ENCODE measurements around the gene CCDC40. TPM values are rescaled to one million over a fixed set of nuclear protein-coding genes. Genes with fewer than 3 reads are reported as not detected.

CCDC40 gene
- total and polyA plus RNA-seq, 9 of the 15 experiments (the other 6 are each of a cell fraction or from before 2014, with no cell fraction given): 0.07 to 0.33 TPM; not detected in 7

DNA sequence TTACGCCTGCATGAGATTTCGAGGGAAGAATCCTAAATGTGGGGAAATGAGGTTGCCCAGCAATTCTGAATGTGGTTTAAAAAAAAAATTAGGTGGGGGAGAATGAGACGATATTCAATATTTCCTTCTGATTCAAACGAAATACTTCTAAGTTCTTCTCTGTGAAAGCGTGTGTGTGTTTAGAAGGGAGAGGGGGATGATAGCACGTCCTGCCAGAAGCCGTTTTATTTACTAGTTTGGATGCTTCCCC lies 48.6 kb upstream of the CCDC40 start:
- no peak overlapping the region for H3K4me3 ChIP-seq
- POLR2A ChIA-PET: no interaction called here
- ATAC-seq: no peak
- peaks cover 7% of the 10 kb centered on the region for H4K20me1 ChIP-seq (replicated peaks; ENCODE audit: control insufficient read depth, insufficient read depth, low read length)
- H2AFZ ChIP-seq (ENCODE audit: low read depth, low read length): no peak overlapping the region
- no peak overlapping the region for H3K9ac ChIP-seq (ENCODE audit: insufficient read depth in 1 of 2, low read depth in 2 of 2, low read length in 2 of 2)
- TF ChIP-seq SIX5 (IDR thresholded peaks at IDR 0.05; ENCODE audit: borderline replicate concordance in 1 of 2, insufficient read depth in 1 of 2, low read depth in 1 of 2, low read length in 2 of 2) (no peak), ZFP1 (CRISPR knock-in tag; IDR thresholded peaks at IDR 0.05) (no peak), RHOXF2B (CRISPR knock-in tag; conservative IDR thresholded peaks at IDR 0.05) (no peak), ELF2 (CRISPR knock-in tag; IDR thresholded peaks at IDR 0.05) (no peak)
- H3K4me2 ChIP-seq (ENCODE audit: insufficient read depth, low read length): no peak overlapping the region
- no peaks in the 10 kb centered on the region for H3K36me3 ChIP-seq (ENCODE audit: control insufficient read depth, insufficient read depth, low read length)
- WGBS (ENCODE audit: insufficient coverage, low coverage, missing lambda C conversion rate): 3% methylated on average over 7 of the region's 7 CpGs
- no peaks in the 10 kb centered on the region for H3K9me3 ChIP-seq (replicated peaks; ENCODE audit: control insufficient read depth, insufficient read depth, low read depth, low read length)
- no peaks in the 10 kb centered on the region for H3K79me2 ChIP-seq (ENCODE audit: control insufficient read depth, insufficient read depth, low read length)
- peaks cover 6 to 28% of the 10 kb centered on the region in 2 experiments for H3K4me1 ChIP-seq (replicated peaks in 1 of 2; ENCODE audit: control insufficient read depth in 2 of 2, insufficient read depth in 2 of 2, low read length in 2 of 2)
- in situ Hi-C loops (cut with MboI): no loop called here
- intact Hi-C loops (cut with micrococcal nuclease): no loop called here
- H3K27me3 ChIP-seq (ENCODE audit: control insufficient read depth in 2 of 2, insufficient read depth in 2 of 2, low read length in 2 of 2): peaks cover 60 to 77% of the 10 kb centered on the region in 2 experiments
- no peak for DNase-seq (ENCODE audit: extremely low read depth in 1 of 4, low spot score in 3 of 4)
- no peak for FAIRE-seq
- no TSS peak for BruUV-seq (replicated peaks)
- H3K27ac ChIP-seq (ENCODE audit: extremely low read depth, low read depth, low read length): no peak overlapping the region
- CTCF ChIA-PET (ENCODE audit: low intra/inter-chr PET ratio): no interaction called here
- no peaks in the 10 kb centered on the region for H3K9me1 ChIP-seq (ENCODE audit: control insufficient read depth, insufficient read depth, low read length)

DNA sequence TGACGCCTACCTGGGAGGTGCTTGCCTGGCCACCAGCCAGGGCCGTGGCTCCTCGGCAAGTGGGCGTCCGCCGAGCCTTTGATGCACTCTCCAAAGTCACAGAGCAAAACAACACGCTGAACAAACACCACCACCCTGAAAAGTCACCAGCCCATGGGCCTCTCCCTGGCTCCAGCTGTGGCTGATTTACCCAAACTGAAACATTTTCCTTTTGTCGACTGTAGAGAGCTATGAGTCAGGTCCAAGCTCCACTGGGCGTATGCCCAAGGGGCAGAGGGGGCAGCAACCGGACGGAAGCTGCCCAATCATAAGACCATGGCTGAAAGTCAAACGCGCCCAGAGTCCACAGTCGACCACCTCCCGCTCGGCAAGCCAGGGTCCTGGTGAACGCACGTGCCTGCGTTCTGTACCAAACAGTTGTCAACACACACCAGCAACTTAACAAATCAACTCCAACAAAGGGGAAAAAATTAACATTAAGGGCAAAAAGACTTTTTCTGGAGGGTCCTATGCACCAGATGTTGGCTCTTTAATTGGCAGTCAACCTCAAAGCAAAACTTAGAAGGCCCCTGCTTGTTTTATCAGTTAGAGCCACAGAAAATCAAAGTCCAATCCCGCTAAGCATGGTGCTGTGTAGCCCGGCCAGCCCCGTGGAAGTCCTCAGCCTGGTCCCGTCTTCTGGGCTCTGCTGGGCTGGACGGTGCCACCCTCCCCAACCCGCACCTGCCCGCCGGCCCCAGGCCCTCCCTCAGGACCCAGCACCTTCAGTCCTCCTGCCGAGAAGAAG lies 48.1 kb upstream of the CCDC40 start:
- peak overlapping the region in 1 of 2 experiments; percentile 23; a peak in 1 of 4 replicates for H3K9ac ChIP-seq (ENCODE audit: insufficient read depth in 1 of 2, low read depth in 2 of 2, low read length in 2 of 2)
- H3K9me3 ChIP-seq (replicated peaks; ENCODE audit: control insufficient read depth, insufficient read depth, low read depth, low read length): no peaks in the 10 kb centered on the region
- no peak overlapping the region for H2AFZ ChIP-seq (ENCODE audit: low read depth, low read length)
- H3K27me3 ChIP-seq (ENCODE audit: control insufficient read depth in 2 of 2, insufficient read depth in 2 of 2, low read length in 2 of 2): peaks cover 57 to 76% of the 10 kb centered on the region in 2 experiments
- DNase-seq (ENCODE audit: extremely low read depth in 1 of 4, low spot score in 3 of 4) (no peak), ATAC-seq (no peak), FAIRE-seq (no peak)
- no peak overlapping the region for H3K27ac ChIP-seq (ENCODE audit: extremely low read depth, low read depth, low read length)
- H3K79me2 ChIP-seq (ENCODE audit: control insufficient read depth, insufficient read depth, low read length): no peaks in the 10 kb centered on the region
- ChIA-PET POLR2A (no interaction called here), CTCF (ENCODE audit: low intra/inter-chr PET ratio) (no interaction called here)
- no peak overlapping the region for H3K4me3 ChIP-seq
- intact Hi-C loops (cut with micrococcal nuclease): no loop called here
- H3K36me3 ChIP-seq (ENCODE audit: control insufficient read depth, insufficient read depth, low read length): no peaks in the 10 kb centered on the region
- TF ChIP-seq NFIC (IDR thresholded peaks at IDR 0.05) (0 out of 2 replicates have a peak, but pooled peaks have one; percentile 17), CHD4 (IDR thresholded peaks at IDR 0.05; ENCODE audit: insufficient read depth, insufficient replicate concordance, low read depth, low read length, poor library complexity, severe bottlenecking) (no peak)
- WGBS (ENCODE audit: insufficient coverage, low coverage, missing lambda C conversion rate): 5% methylated on average over 28 of the region's 28 CpGs
- in situ Hi-C loops (cut with MboI): no loop called here
- H3K9me1 ChIP-seq (ENCODE audit: control insufficient read depth, insufficient read depth, low read length): no peaks in the 10 kb centered on the region
- no TSS peak for BruUV-seq (replicated peaks)
- peaks cover 11 to 32% of the 10 kb centered on the region in 2 experiments for H3K4me1 ChIP-seq (replicated peaks in 1 of 2; ENCODE audit: control insufficient read depth in 2 of 2, insufficient read depth in 2 of 2, low read length in 2 of 2)
- H4K20me1 ChIP-seq (replicated peaks; ENCODE audit: control insufficient read depth, insufficient read depth, low read length): peaks cover 7% of the 10 kb centered on the region
- H3K4me2 ChIP-seq (ENCODE audit: insufficient read depth, low read length): no peak overlapping the region

Data from K562 (cell line).